Measurements from ENCODE around the gene RNF150.

The RNF150 gene

GRCh38 chr4:140930011-140930410 is 203.3 kb downstream of the RNF150 start:
- Histone ChIP-seq H3F3A (ENCODE audit: low read depth) (no peaks in the 10 kb centered on the region), H2AFZ (ENCODE audit: low read length) (no peak overlapping the region), H3K9ac (ENCODE audit: low read depth, low read length, poor library complexity, severe bottlenecking) (peak overlapping the region; percentile 20), H3K9me3 (ENCODE audit: insufficient read depth, low read depth, low read length) (no peaks in the 10 kb centered on the region), H3K79me2 (ENCODE audit: insufficient read depth, low read length) (no peaks in the 10 kb centered on the region), H3K9me2 (replicated peaks; ENCODE audit: low read depth, low read length) (no peaks in the 10 kb centered on the region), H3K4me3 (ENCODE audit: low read length, poor library complexity, severe bottlenecking) (no peak overlapping the region), H4K20me1 (ENCODE audit: insufficient read depth, low read length, poor library complexity, severe bottlenecking) (no peaks in the 10 kb centered on the region), H3K27me3 (ENCODE audit: insufficient read depth, low read length, poor library complexity, severe bottlenecking) (no peaks in the 10 kb centered on the region), H3K36me3 (ENCODE audit: insufficient read depth, low read length) (no peaks in the 10 kb centered on the region), H3K4me1 (ENCODE audit: insufficient read depth, low read length, poor library complexity, severe bottlenecking) (peaks cover 23% of the 10 kb centered on the region), H3K4me2 (ENCODE audit: low read depth, low read length, poor library complexity, severe bottlenecking) (no peak overlapping the region)
- no peak for TF ChIP-seq EZH2phosphoT487 (IDR thresholded peaks at IDR 0.05; ENCODE audit: borderline replicate concordance)
- TF ChIP-seq CTCF (conservative IDR thresholded peaks at IDR 0.05; ENCODE audit: low read length), result no peak

GRCh38 chr4:140928880-140929279 is 204.4 kb downstream of the RNF150 start:
- no peaks in the 10 kb centered on the region for H3F3A ChIP-seq (ENCODE audit: low read depth)
- H4K20me1 ChIP-seq (ENCODE audit: insufficient read depth, low read length, poor library complexity, severe bottlenecking), result no peaks in the 10 kb centered on the region
- H3K9me3 ChIP-seq (ENCODE audit: insufficient read depth, low read depth, low read length), result no peaks in the 10 kb centered on the region
- no peak overlapping the region for H3K9ac ChIP-seq (ENCODE audit: low read depth, low read length, poor library complexity, severe bottlenecking)
- no peak for TF ChIP-seq CTCF (conservative IDR thresholded peaks at IDR 0.05; ENCODE audit: low read length)
- TF ChIP-seq EZH2phosphoT487 (IDR thresholded peaks at IDR 0.05; ENCODE audit: borderline replicate concordance), result no peak
- H3K36me3 ChIP-seq (ENCODE audit: insufficient read depth, low read length), result no peaks in the 10 kb centered on the region
- no peak overlapping the region for H3K4me2 ChIP-seq (ENCODE audit: low read depth, low read length, poor library complexity, severe bottlenecking)
- no peak overlapping the region for H3K4me3 ChIP-seq (ENCODE audit: low read length, poor library complexity, severe bottlenecking)
- H3K9me2 ChIP-seq (replicated peaks; ENCODE audit: low read depth, low read length), result no peaks in the 10 kb centered on the region
- no peaks in the 10 kb centered on the region for H3K79me2 ChIP-seq (ENCODE audit: insufficient read depth, low read length)
- peaks cover 30% of the 10 kb centered on the region for H3K4me1 ChIP-seq (ENCODE audit: insufficient read depth, low read length, poor library complexity, severe bottlenecking)
- H2AFZ ChIP-seq (ENCODE audit: low read length), result no peak overlapping the region
- no peaks in the 10 kb centered on the region for H3K27me3 ChIP-seq (ENCODE audit: insufficient read depth, low read length, poor library complexity, severe bottlenecking)

GRCh38 chr4:140926672-140927071 is 206.6 kb downstream of the RNF150 start:
- no peak overlapping the region for H3K4me3 ChIP-seq (ENCODE audit: low read length, poor library complexity, severe bottlenecking)

More at GRCh38 chr4:140926672-140927071, 206.6 kb downstream of the RNF150 start:
- no peak overlapping the region for H3K9ac ChIP-seq (ENCODE audit: low read depth, low read length, poor library complexity, severe bottlenecking)
- H3K4me1 ChIP-seq (ENCODE audit: insufficient read depth, low read length, poor library complexity, severe bottlenecking), result peaks cover 30% of the 10 kb centered on the region
- no peaks in the 10 kb centered on the region for H4K20me1 ChIP-seq (ENCODE audit: insufficient read depth, low read length, poor library complexity, severe bottlenecking)
- TF ChIP-seq EZH2phosphoT487 (IDR thresholded peaks at IDR 0.05; ENCODE audit: borderline replicate concordance) (no peak), CTCF (conservative IDR thresholded peaks at IDR 0.05; ENCODE audit: low read length) (no peak)
- no peaks in the 10 kb centered on the region for H3K36me3 ChIP-seq (ENCODE audit: insufficient read depth, low read length)
- H3K9me3 ChIP-seq (ENCODE audit: insufficient read depth, low read depth, low read length), result no peaks in the 10 kb centered on the region
- H3F3A ChIP-seq (ENCODE audit: low read depth), result no peaks in the 10 kb centered on the region
- no peaks in the 10 kb centered on the region for H3K9me2 ChIP-seq (replicated peaks; ENCODE audit: low read depth, low read length)
- H3K79me2 ChIP-seq (ENCODE audit: insufficient read depth, low read length), result no peaks in the 10 kb centered on the region
- H2AFZ ChIP-seq (ENCODE audit: low read length), result no peak overlapping the region
- H3K27me3 ChIP-seq (ENCODE audit: insufficient read depth, low read length, poor library complexity, severe bottlenecking), result no peaks in the 10 kb centered on the region
- no peak overlapping the region for H3K4me2 ChIP-seq (ENCODE audit: low read depth, low read length, poor library complexity, severe bottlenecking)
